Tibial artery (tissue), 4 donors: ENCODE measurements around the gene RADIL.

Source experiments
- DNase-seq, 2 donors: peaks; one replicate each; pipeline ENCODE4 v3.0.0-alpha.2; 2019
- H3K27ac ChIP-seq, 2 donors: fragments of 200-600 bp; sonication (generic) in 1 of 2; 1 replicate in 1 of 2; 2 replicates in 1 of 2; pipeline ENCODE4 v1.5.1; 2018 to 2019; ENCODE audit warnings: mild to moderate bottlenecking in 1 of 2
- H3K27me3 ChIP-seq, 2 donors: fragments of 200-600 bp; sonication (generic) in 1 of 2; one replicate each; pipeline versions ENCODE4 v1.5.1 to v1.6.0; 2016 to 2019
- H3K36me3 ChIP-seq, 3 donors: fragments of 200-600 bp; sonication (generic) in 2 of 3; one replicate each; pipeline ENCODE4 v1.5.1; 2016 to 2019; ENCODE audit warnings: mild to moderate bottlenecking in 2 of 3
- H3K4me1 ChIP-seq, 4 donors: fragments of 200-600 bp; sonication (generic) in 2 of 4; 1 replicate in 3 of 4; 2 replicates in 1 of 4; pipeline ENCODE4 v1.5.1; 2016 to 2019
- H3K4me3 ChIP-seq, 2 donors: fragments of 200-600 bp; sonication (generic) in 1 of 2; 1 replicate in 1 of 2; 2 replicates in 1 of 2; pipeline ENCODE4 v1.5.1; 2018 to 2019; ENCODE audit warnings: mild to moderate bottlenecking in 2 of 2
- H3K9me3 ChIP-seq, 3 donors: fragments of 200-600 bp; sonication (generic) in 1 of 3; one replicate each; pipeline ENCODE4 v1.5.1; 2016 to 2019
- intact Hi-C: fragments of 100-400 bp; cut with DNase I; formaldehyde crosslinking; loops from one replicate; pipeline ENCODE4 v1.15.0; 2023; ENCODE audit warnings: low total_unique reads
- TF ChIP-seq, protein P1 (sequence below), 2 experiments: fragments of 200-600 bp in 1 of 2; fragments of 450-650 bp in 1 of 2; IDR thresholded peaks; one replicate each; pipeline ENCODE4 v1.5.1; 2017 to 2019; ENCODE audit warnings: antibody characterized with exemption in 2 of 2, mild to moderate bottlenecking in 1 of 2, moderate library complexity in 1 of 2

Gene RADIL

DNA sequence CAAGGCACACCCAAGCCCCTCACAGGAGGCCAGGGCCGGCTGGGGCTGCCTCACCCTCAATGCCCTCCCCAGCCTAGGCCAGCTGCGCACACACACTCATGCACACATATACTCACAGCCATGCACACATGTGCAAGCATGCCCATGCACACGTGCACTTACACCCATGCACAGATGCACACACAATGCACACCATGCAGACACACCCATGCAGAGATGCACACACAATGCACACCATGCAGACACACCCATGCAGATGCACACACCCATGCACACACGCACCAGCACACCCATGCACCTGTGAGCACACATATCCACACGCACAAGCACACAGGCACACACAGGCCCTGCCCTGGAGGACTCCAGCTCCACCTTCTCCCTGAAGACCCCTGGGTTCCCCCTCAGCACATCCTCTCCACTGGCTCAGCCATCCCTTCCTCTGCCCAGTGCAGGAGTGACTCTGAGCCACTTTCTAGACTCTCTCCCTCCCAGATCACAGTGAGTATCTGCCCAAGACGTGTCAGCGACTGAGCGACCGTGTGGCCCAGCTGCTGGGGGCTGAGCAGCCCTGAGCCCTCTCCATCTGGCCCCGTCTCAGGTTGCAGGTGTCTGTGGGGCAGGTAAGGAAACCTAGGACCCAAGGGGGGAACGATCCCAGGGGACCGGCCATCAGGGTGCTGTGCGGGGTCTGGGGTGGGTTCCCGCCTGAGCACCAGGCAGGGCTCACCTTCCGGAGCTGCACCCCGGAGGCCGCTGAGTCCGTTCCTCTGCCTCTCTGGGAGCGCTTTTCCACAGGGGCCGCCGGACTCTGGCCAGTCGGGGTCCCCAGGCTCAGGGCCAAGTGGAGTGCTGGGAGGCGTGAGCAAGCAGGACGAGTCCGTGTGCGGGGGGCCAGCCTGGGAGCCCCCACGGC is 82.3 kb downstream of the RADIL start:
- intact Hi-C loops: no loop called here
- Histone ChIP-seq H3K27me3 (no peaks in the 10 kb centered on the region), H3K9me3 (no peaks in the 10 kb centered on the region), H3K4me1 (no peaks in the 10 kb centered on the region), H3K36me3 (no peaks in the 10 kb centered on the region), H3K4me3 (no peak overlapping the region), H3K27ac (no peak overlapping the region)
- no peak for DNase-seq
- TF ChIP-seq, protein P1, sequence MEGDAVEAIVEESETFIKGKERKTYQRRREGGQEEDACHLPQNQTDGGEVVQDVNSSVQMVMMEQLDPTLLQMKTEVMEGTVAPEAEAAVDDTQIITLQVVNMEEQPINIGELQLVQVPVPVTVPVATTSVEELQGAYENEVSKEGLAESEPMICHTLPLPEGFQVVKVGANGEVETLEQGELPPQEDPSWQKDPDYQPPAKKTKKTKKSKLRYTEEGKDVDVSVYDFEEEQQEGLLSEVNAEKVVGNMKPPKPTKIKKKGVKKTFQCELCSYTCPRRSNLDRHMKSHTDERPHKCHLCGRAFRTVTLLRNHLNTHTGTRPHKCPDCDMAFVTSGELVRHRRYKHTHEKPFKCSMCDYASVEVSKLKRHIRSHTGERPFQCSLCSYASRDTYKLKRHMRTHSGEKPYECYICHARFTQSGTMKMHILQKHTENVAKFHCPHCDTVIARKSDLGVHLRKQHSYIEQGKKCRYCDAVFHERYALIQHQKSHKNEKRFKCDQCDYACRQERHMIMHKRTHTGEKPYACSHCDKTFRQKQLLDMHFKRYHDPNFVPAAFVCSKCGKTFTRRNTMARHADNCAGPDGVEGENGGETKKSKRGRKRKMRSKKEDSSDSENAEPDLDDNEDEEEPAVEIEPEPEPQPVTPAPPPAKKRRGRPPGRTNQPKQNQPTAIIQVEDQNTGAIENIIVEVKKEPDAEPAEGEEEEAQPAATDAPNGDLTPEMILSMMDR (IDR thresholded peaks at IDR 0.05): no peak

- TF ChIP-seq, protein P1 (IDR thresholded peaks at IDR 0.05): no peak
- H3K9me3 ChIP-seq: no peaks in the 10 kb centered on the region
- no peak for DNase-seq
- intact Hi-C loops: no loop called here
- H3K4me3 ChIP-seq: no peak overlapping the region
- no peaks in the 10 kb centered on the region for H3K36me3 ChIP-seq
- H3K27me3 ChIP-seq: no peaks in the 10 kb centered on the region
- no peak overlapping the region for H3K27ac ChIP-seq
- no peaks in the 10 kb centered on the region for H3K4me1 ChIP-seq
Observed at GRCh38 chr7:4800487-4800886, 83.0 kb downstream of the RADIL start.

DNA sequence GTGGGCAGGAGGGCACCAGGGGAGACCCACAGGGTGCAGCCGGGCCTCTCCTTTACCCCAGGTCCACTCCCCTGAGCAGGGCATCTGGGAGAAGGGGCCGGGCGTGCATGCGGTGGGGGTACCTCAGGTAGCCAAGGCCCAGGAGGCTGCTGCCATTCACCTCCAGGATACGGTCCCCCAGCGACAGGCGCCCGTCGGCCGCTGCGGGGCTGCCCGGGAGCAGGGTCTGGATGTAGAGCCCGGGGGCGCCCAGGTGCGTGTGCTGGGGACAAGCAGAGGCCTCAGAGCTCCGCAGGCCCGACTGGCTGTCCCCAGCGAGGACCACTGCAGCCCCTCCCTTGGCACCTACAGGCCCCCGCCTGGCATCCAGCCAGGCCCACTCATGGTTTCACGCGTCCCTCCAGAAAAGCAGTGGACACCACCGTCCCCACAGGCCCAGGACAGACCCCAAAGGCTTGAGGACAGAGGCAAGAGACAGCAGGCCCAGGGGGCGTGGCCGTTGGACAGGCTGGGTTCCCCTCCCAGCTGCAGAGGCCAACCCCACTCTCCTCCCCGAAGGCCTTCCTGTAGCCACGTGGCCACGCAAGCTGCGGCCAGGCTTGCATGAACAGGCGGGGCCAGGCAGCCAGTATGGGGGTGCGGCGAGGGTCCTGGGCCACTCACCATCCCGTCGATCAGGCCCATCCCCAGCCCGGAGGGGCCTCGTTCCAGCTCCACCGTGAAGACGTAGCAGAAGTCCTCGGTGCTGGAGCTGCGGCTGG is 83.8 kb downstream of the RADIL start:
- Histone ChIP-seq H3K27ac (no peak overlapping the region), H3K36me3 (no peaks in the 10 kb centered on the region), H3K4me3 (no peak overlapping the region), H3K27me3 (no peaks in the 10 kb centered on the region), H3K9me3 (no peaks in the 10 kb centered on the region), H3K4me1 (no peaks in the 10 kb centered on the region)
- TF ChIP-seq, protein P1 (IDR thresholded peaks at IDR 0.05): no peak
- intact Hi-C loops: loop anchor here (5.0 kb wide), 2 partner anchors 83 to 288 kb away; partner anchors contain the start of gene RADIL
- DNase-seq: no peak

- Histone ChIP-seq H3K4me1 (no peaks in the 10 kb centered on the region), H3K27me3 (no peaks in the 10 kb centered on the region), H3K27ac (no peak overlapping the region), H3K9me3 (no peaks in the 10 kb centered on the region), H3K4me3 (no peak overlapping the region), H3K36me3 (no peaks in the 10 kb centered on the region)
- DNase-seq: no peak
- TF ChIP-seq, protein P1 (IDR thresholded peaks at IDR 0.05): no peak
- intact Hi-C loops: loop anchor here (5.0 kb wide), 2 partner anchors 84 to 289 kb away; partner anchors contain the start of gene RADIL
Observed at GRCh38 chr7:4798706-4799235, 84.7 kb downstream of the RADIL start.

- no peaks in the 10 kb centered on the region for H3K4me1 ChIP-seq
- H3K4me3 ChIP-seq: no peak overlapping the region
- no peaks in the 10 kb centered on the region for H3K27me3 ChIP-seq
- no peak overlapping the region for H3K27ac ChIP-seq
- H3K36me3 ChIP-seq: no peaks in the 10 kb centered on the region
- H3K9me3 ChIP-seq: no peaks in the 10 kb centered on the region
- intact Hi-C loops: loop anchor here (5.0 kb wide), 2 partner anchors 84 to 289 kb away; partner anchors contain the start of gene RADIL
- TF ChIP-seq, protein P1 (IDR thresholded peaks at IDR 0.05): peak; percentile 85 to 88
- no peak for DNase-seq
Observed at GRCh38 chr7:4797858-4798705, 85.4 kb downstream of the RADIL start.
